HG03095 (cell line): ENCODE results near the gene GRB10.

Source experiments
- ATAC-seq: cut with Tn5 transposase; IDR thresholded peaks from one replicate; pipeline ENCODE4 v1.9.1; 2021; ENCODE audit warnings: moderate library complexity; ENCODE audit not compliant: unreplicated experiment

Gene GRB10

GRCh38 chr7:50674896-50675835, 107.5 kb downstream of the GRB10 start:
- ATAC-seq = no peak

- ATAC-seq = no peak
Measured at GRCh38 chr7:50674299-50674698, 108.4 kb downstream of the GRB10 start.

- ATAC-seq = no peak
Measured at GRCh38 chr7:50673096-50673495, 109.6 kb downstream of the GRB10 start.

- no peak for ATAC-seq
Measured at GRCh38 chr7:50672045-50672444, 110.7 kb downstream of the GRB10 start.

GRCh38 chr7:50671386-50671785, 111.3 kb downstream of the GRB10 start:
- ATAC-seq = no peak

- ATAC-seq = no peak
Measured at GRCh38 chr7:50669890-50670289, 112.8 kb downstream of the GRB10 start.

GRCh38 chr7:50667789-50668226, 114.9 kb downstream of the GRB10 start:
- no peak for ATAC-seq

GRCh38 chr7:50667338-50667737, 115.4 kb downstream of the GRB10 start:
- no peak for ATAC-seq

GRCh38 chr7:50666124-50666496, 116.6 kb downstream of the GRB10 start:
- ATAC-seq = no peak

GRCh38 chr7:50665403-50666123, 117.1 kb downstream of the GRB10 start:
- no peak for ATAC-seq

GRCh38 chr7:50664937-50665336, 117.8 kb downstream of the GRB10 start:
- peak; percentile 21 for ATAC-seq

GRCh38 chr7:50664461-50664922, 118.2 kb downstream of the GRB10 start:
- peak; percentile 51 for ATAC-seq

GRCh38 chr7:50663396-50664102, 119.1 kb downstream of the GRB10 start:
- ATAC-seq = no peak

- no peak for ATAC-seq
Measured at GRCh38 chr7:50662996-50663395, 119.7 kb downstream of the GRB10 start.

- ATAC-seq = no peak
Measured at GRCh38 chr7:50662041-50662694, 120.5 kb downstream of the GRB10 start.

- peak; percentile 59 for ATAC-seq
Measured at GRCh38 chr7:50661345-50662040, 121.2 kb downstream of the GRB10 start.

GRCh38 chr7:50660830-50661175, 121.9 kb downstream of the GRB10 start:
- no peak for ATAC-seq

- no peak for ATAC-seq
Measured at GRCh38 chr7:50660040-50660829, 122.5 kb downstream of the GRB10 start.

- ATAC-seq = no peak
Measured at GRCh38 chr7:50659329-50659965, 123.2 kb downstream of the GRB10 start.
